GM12864 (cell line): ENCODE measurements around the gene ALG12.

Experiments
- DNase-seq: peaks from one replicate; pipeline ENCODE4 v3.0.0-alpha.2; 2011; ENCODE audit warnings: low read depth
- H3K4me3 ChIP-seq: 2 replicates; pipeline ENCODE4 v1.5.1; 2011; ENCODE audit warnings: mild to moderate bottlenecking, low read depth, low read length, control low read depth
- CTCF ChIP-seq: IDR thresholded peaks from 2 replicates; pipeline ENCODE4 v1.5.1; 2011; ENCODE audit warnings: low read depth, mild to moderate bottlenecking, moderate library complexity, low read length, control low read depth, inconsistent platforms; ENCODE audit errors: missing control alignments

ALG12 gene

GRCh38 chr22:49889071-49889470 is 29.2 kb downstream of the ALG12 start:
- no peak overlapping the region for H3K4me3 ChIP-seq
- TF ChIP-seq CTCF: no peak
- DNase-seq: no peak

DNA sequence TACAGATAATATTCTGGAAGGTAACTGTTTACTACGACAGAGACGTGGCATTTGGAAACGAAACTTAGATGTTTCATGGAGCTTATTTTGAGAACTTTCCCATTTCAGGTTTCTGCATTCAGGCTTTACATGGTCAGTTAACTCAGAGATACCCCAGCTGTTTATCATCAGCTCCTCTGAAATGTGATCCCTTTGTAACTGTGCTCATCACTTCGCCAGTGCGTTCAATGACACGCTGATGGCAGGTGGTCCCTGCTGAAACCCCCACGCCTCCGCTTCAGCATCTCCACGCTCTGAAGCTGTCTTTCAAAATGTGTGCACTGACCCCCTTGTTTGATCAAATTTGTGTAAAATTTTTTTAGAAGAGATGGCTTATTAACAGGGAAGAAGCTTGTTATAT is 30.5 kb downstream of the ALG12 start:
- no peak overlapping the region for H3K4me3 ChIP-seq
- no peak for DNase-seq
- no peak for TF ChIP-seq CTCF

DNA sequence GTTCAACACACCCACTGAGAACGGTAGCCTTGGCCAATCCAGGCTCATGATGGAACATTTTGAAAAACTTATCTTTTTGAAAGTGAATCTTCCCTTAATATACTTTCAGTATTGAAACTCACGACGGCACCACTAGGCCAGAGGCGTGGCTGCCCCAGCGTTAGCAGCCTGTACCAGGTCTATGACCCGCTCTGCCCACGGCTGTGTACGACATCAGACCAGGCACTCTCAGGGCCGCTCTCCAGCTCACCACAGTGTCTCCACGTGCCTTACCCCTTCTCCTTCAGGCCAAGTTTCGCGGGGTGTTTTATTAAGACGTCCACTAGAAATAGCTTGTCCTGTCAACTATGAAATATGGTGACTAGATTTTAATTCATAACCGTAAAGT is 31.2 kb downstream of the ALG12 start:
- TF ChIP-seq CTCF: no peak
- H3K4me3 ChIP-seq: no peak overlapping the region
- no peak for DNase-seq

GRCh38 chr22:49886346-49887063 is 31.7 kb downstream of the ALG12 start:
- no peak for TF ChIP-seq CTCF
- H3K4me3 ChIP-seq: no peak overlapping the region
- no peak for DNase-seq

DNA sequence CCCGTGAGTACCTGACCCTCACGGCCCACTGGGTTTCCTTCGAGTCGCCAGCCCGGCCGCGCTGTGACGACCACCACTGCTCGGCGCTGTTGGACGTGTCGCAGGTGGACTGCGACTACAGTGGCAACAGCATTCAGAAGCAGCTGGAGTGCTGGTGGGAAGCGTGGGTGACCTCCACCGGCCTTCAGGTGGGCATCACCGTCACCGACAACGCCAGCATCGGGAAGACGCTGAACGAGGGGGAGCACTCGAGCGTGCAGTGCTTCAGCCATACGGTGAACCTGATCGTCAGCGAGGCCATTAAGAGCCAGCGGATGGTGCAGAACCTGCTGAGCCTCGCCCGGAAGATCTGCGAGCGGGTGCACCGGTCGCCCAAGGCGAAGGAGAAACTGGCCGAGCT is 32.4 kb downstream of the ALG12 start:
- TF ChIP-seq CTCF: no peak
- DNase-seq: no peak

DNA sequence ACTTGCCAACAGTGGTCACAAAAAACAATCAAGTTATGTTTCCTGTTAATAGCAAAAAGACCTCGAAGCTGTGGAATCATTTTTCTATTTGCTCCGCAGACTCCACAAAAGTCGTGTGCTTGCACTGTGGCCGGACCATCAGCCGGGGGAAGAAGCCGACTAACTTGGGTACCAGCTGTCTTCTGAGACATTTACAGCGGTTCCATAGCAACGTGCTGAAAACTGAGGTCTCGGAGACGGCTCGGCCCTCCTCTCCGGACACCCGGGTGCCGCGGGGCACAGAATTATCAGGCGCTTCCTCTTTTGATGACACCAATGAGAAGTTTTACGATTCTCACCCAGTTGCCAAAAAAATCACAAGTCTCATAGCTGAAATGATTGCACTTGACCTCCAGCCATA is 33.0 kb downstream of the ALG12 start:
- TF ChIP-seq CTCF: no peak
- no peak for DNase-seq
- no peak overlapping the region for H3K4me3 ChIP-seq

More for the DNA sequence above, 32.4 kb downstream of the ALG12 start:
- no peak overlapping the region for H3K4me3 ChIP-seq
